ENCODE measurements around the gene STK11. TPM values are rescaled to one million over a fixed set of nuclear protein-coding genes. Genes with fewer than 3 reads are reported as not detected.

STK11 gene
- total and polyA plus RNA-seq, 2 experiments from 2014 or later = 19.4 to 96.5 TPM

DNA sequence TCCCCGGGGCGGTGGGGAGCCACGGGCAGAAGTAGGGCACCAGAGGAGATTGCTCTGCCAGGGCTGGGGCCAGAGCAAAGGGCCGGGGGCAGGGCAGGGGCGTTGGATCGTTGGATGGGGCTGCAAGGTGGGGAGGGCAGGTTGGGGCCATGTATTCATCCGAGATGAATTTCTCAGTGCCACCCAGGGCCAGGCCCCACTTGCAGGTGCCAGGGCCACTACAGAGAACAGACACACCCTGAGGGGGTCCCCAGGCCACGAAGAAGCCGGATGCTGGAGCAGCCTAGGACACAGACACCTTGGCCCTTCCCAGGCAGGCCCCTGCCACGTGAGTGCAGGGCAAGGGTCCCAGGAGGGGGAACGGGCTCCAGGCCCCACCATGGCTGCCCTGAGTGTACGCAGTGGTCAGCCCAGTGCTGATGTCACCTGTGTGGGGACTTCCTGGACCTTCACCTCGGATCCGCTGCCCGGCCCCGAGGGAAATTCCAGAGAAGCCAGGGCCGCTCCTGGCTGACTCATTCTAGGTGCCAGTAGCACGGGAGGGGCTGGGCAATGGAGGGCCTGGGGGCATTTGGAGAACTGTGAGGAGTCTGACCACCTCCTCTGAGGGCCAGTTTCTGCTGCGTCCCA is 21.9 kb upstream of the STK11 start:
- no peak overlapping the region for H3K27ac ChIP-seq (ENCODE audit: low read depth)
- ATAC-seq (no peak), DNase-seq (ENCODE audit: low spot score) (no peak)
- no peaks in the 10 kb centered on the region for H3K36me3 ChIP-seq (ENCODE audit: insufficient read depth)
- H3K9me2 ChIP-seq (ENCODE audit: insufficient read depth) = 0 out of 2 replicates have a peak, but pooled peaks cover 3% of the 10 kb centered on the region
- peak overlapping the region; percentile 43; the same call in 1 of the 2 replicates for H2AFZ ChIP-seq
- peaks cover 4% of the 10 kb centered on the region; the same call in 1 of the 2 replicates for H3K4me1 ChIP-seq (ENCODE audit: insufficient read depth)
- H3K79me2 ChIP-seq (replicated peaks; ENCODE audit: insufficient read depth) = no peaks in the 10 kb centered on the region
- peaks cover 18% of the 10 kb centered on the region for H3F3A ChIP-seq (replicated peaks; ENCODE audit: low read depth)
- no peak overlapping the region for H3K4me2 ChIP-seq
- Mint-ChIP-seq H3K27ac (no peak overlapping the region), H3K4me1 (peaks cover 15% of the 10 kb centered on the region), H3K27me3 (ENCODE audit: insufficient read depth, low read depth, poor library complexity) (peaks cover 15% of the 10 kb centered on the region), H3K36me3 (ENCODE audit: low read depth) (no peaks in the 10 kb centered on the region), H3K4me3 (no peak overlapping the region), H3K9me3 (no peaks in the 10 kb centered on the region; the same call in 2 of the 3 replicates)
- H3K4me3 ChIP-seq = no peak overlapping the region
- TF ChIP-seq, protein P1, sequence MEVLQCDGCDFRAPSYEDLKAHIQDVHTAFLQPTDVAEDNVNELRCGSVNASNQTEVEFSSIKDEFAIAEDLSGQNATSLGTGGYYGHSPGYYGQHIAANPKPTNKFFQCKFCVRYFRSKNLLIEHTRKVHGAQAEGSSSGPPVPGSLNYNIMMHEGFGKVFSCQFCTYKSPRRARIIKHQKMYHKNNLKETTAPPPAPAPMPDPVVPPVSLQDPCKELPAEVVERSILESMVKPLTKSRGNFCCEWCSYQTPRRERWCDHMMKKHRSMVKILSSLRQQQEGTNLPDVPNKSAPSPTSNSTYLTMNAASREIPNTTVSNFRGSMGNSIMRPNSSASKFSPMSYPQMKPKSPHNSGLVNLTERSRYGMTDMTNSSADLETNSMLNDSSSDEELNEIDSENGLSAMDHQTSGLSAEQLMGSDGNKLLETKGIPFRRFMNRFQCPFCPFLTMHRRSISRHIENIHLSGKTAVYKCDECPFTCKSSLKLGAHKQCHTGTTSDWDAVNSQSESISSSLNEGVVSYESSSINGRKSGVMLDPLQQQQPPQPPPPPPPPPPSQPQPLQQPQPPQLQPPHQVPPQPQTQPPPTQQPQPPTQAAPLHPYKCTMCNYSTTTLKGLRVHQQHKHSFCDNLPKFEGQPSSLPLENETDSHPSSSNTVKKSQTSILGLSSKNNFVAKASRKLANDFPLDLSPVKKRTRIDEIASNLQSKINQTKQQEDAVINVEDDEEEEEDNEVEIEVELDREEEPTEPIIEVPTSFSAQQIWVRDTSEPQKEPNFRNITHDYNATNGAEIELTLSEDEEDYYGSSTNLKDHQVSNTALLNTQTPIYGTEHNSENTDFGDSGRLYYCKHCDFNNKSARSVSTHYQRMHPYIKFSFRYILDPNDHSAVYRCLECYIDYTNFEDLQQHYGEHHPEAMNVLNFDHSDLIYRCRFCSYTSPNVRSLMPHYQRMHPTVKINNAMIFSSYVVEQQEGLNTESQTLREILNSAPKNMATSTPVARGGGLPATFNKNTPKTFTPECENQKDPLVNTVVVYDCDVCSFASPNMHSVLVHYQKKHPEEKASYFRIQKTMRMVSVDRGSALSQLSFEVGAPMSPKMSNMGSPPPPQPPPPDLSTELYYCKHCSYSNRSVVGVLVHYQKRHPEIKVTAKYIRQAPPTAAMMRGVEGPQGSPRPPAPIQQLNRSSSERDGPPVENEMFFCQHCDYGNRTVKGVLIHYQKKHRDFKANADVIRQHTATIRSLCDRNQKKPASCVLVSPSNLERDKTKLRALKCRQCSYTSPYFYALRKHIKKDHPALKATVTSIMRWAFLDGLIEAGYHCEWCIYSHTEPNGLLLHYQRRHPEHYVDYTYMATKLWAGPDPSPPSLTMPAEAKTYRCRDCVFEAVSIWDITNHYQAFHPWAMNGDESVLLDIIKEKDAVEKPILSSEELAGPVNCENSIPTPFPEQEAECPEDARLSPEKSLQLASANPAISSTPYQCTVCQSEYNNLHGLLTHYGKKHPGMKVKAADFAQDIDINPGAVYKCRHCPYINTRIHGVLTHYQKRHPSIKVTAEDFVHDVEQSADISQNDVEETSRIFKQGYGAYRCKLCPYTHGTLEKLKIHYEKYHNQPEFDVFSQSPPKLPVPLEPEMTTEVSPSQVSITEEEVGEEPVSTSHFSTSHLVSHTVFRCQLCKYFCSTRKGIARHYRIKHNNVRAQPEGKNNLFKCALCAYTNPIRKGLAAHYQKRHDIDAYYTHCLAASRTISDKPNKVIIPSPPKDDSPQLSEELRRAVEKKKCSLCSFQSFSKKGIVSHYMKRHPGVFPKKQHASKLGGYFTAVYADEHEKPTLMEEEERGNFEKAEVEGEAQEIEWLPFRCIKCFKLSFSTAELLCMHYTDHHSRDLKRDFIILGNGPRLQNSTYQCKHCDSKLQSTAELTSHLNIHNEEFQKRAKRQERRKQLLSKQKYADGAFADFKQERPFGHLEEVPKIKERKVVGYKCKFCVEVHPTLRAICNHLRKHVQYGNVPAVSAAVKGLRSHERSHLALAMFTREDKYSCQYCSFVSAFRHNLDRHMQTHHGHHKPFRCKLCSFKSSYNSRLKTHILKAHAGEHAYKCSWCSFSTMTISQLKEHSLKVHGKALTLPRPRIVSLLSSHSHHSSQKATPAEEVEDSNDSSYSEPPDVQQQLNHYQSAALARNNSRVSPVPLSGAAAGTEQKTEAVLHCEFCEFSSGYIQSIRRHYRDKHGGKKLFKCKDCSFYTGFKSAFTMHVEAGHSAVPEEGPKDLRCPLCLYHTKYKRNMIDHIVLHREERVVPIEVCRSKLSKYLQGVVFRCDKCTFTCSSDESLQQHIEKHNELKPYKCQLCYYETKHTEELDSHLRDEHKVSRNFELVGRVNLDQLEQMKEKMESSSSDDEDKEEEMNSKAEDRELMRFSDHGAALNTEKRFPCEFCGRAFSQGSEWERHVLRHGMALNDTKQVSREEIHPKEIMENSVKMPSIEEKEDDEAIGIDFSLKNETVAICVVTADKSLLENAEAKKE (CRISPR knock-in tag; IDR thresholded peaks at IDR 0.05) = no peak
- TF ChIP-seq JUNB (IDR thresholded peaks at IDR 0.05; ENCODE audit: unreplicated experiment) (no peak), STAT1 (IDR thresholded peaks at IDR 0.05; ENCODE audit: unreplicated experiment) (no peak), EZH2 (IDR thresholded peaks at IDR 0.05; ENCODE audit: low read depth, unreplicated experiment) (no peak), CTCF (conservative IDR thresholded peaks at IDR 0.05; ENCODE audit: low read depth in 2 of 2) (no peak)
- no peaks in the 10 kb centered on the region for H4K20me1 ChIP-seq (replicated peaks; ENCODE audit: insufficient read depth)
- no peaks in the 10 kb centered on the region for H3K27me3 ChIP-seq (ENCODE audit: insufficient read depth)

Measured in GM23338 (cell line).